ENCODE data around the gene WDR37. TPM values are rescaled to one million over a fixed set of nuclear protein-coding genes. Genes with fewer than 3 reads are reported as not detected.

Gene WDR37
- total RNA-seq, 1 experiment from 2014 or later: 3.2 TPM

GRCh38 chr10:1127629-1128028 lies 71.4 kb downstream of the WDR37 start:
- DNase-seq (ENCODE audit: low spot score): no peak

- DNase-seq (ENCODE audit: low spot score): no peak
Observed at GRCh38 chr10:1128115-1128514, 71.9 kb downstream of the WDR37 start.

GRCh38 chr10:1128649-1129048 lies 72.5 kb downstream of the WDR37 start:
- DNase-seq (ENCODE audit: low spot score): no peak

GRCh38 chr10:1130226-1130625 lies 74.0 kb downstream of the WDR37 start:
- DNase-seq (ENCODE audit: low spot score): no peak

- no peak for DNase-seq (ENCODE audit: low spot score)
Observed at GRCh38 chr10:1130995-1131790, 75.0 kb downstream of the WDR37 start.

- no peak for DNase-seq (ENCODE audit: low spot score)
Observed at GRCh38 chr10:1132584-1132983, 76.4 kb downstream of the WDR37 start.

- DNase-seq (ENCODE audit: low spot score): no peak
Observed at GRCh38 chr10:1133495-1134045, 77.4 kb downstream of the WDR37 start.

GRCh38 chr10:1134156-1134555 lies 78.0 kb downstream of the WDR37 start:
- DNase-seq (ENCODE audit: low spot score): no peak

GRCh38 chr10:1136268-1136667 lies 80.1 kb downstream of the WDR37 start:
- DNase-seq (ENCODE audit: low spot score): no peak

GRCh38 chr10:1137499-1138163 lies 81.4 kb downstream of the WDR37 start:
- DNase-seq (ENCODE audit: low spot score): no peak

- DNase-seq (ENCODE audit: low spot score): no peak
Observed at GRCh38 chr10:1138529-1138928, 82.3 kb downstream of the WDR37 start.

- no peak for DNase-seq (ENCODE audit: low spot score)
Observed at GRCh38 chr10:1141261-1141660, 85.1 kb downstream of the WDR37 start.

- no peak for DNase-seq (ENCODE audit: low spot score)
Observed at GRCh38 chr10:1141701-1142100, 85.5 kb downstream of the WDR37 start.

- no peak for DNase-seq (ENCODE audit: low spot score)
Observed at GRCh38 chr10:1142596-1142995, 86.4 kb downstream of the WDR37 start.

GRCh38 chr10:1147810-1148209 lies 91.6 kb downstream of the WDR37 start:
- DNase-seq (ENCODE audit: low spot score): no peak

- DNase-seq (ENCODE audit: low spot score): no peak
Observed at GRCh38 chr10:1148855-1149605, 92.8 kb downstream of the WDR37 start.

GRCh38 chr10:1149793-1150637 lies 93.8 kb downstream of the WDR37 start:
- no peak for DNase-seq (ENCODE audit: low spot score)

- DNase-seq (ENCODE audit: low spot score): no peak
Observed at GRCh38 chr10:1150638-1150955, 94.4 kb downstream of the WDR37 start.

- no peak for DNase-seq (ENCODE audit: low spot score)
Observed at GRCh38 chr10:1151076-1152033, 95.2 kb downstream of the WDR37 start.
